Astrocyte (in vitro differentiated cells and primary cell): ENCODE measurements around the gene GNAI2. TPM values are rescaled to one million over a fixed set of nuclear protein-coding genes. Genes with fewer than 3 reads are reported as not detected.
A peak's percentile ranks its signal among the peaks of the same experiment; 100 is the strongest.

Experiments
- DNase-seq: peaks from one replicate; pipeline ENCODE4 v3.0.0-alpha.2; 2010; ENCODE audit warnings: low read depth
- FAIRE-seq: peaks from 2 replicates; lab custom pipeline; 2011; peaks lifted over from hg19 to GRCh38; lab: Jason Lieb, UNC
- H2AFZ ChIP-seq: 2 replicates; pipeline ENCODE4 v1.6.0; 2012; ENCODE audit warnings: low read depth, low read length, inconsistent platforms
- H3K27ac ChIP-seq: 2 replicates; pipeline ENCODE4 v1.5.1; 2011; ENCODE audit warnings: low read depth, low read length, inconsistent platforms
- H3K27me3 ChIP-seq: 2 replicates; pipeline ENCODE4 v1.6.0; 2011; ENCODE audit warnings: low read length, inconsistent platforms; ENCODE audit not compliant: insufficient read depth
- H3K36me3 ChIP-seq: 2 replicates; pipeline ENCODE4 v1.5.1; 2011; ENCODE audit warnings: low read length, inconsistent platforms; ENCODE audit not compliant: insufficient read depth
- H3K4me1 ChIP-seq: 2 replicates; pipeline ENCODE4 v1.5.1; 2011; ENCODE audit warnings: low read length, inconsistent platforms; ENCODE audit not compliant: insufficient read depth
- H3K4me2 ChIP-seq: 2 replicates; pipeline ENCODE4 v1.6.0; 2012; ENCODE audit warnings: low read length, inconsistent platforms
- H3K4me3 ChIP-seq: 2 replicates; pipeline ENCODE4 v1.5.1; 2011; ENCODE audit warnings: low read depth, mild to moderate bottlenecking, low read length, inconsistent platforms; ENCODE audit not compliant: insufficient read depth
- H3K79me2 ChIP-seq: 2 replicates; pipeline ENCODE4 v1.6.0; 2012; ENCODE audit warnings: mild to moderate bottlenecking, low read length, inconsistent platforms; ENCODE audit not compliant: insufficient read depth
- H3K9ac ChIP-seq: 2 replicates; pipeline ENCODE4 v1.6.0; 2012; ENCODE audit warnings: mild to moderate bottlenecking, low read length, inconsistent platforms
- H3K9me3 ChIP-seq: 2 replicates; pipeline ENCODE4 v1.5.1; 2012; ENCODE audit warnings: low read depth, mild to moderate bottlenecking, low read length, inconsistent platforms; ENCODE audit not compliant: insufficient read depth
- H4K20me1 ChIP-seq: 2 replicates; pipeline ENCODE4 v1.6.0; 2012; ENCODE audit warnings: low read length, inconsistent platforms; ENCODE audit not compliant: insufficient read depth
- H3K27ac Mint-ChIP-seq: one replicate; pipeline ENCODE4 v1.8.0; 2021; ENCODE audit warnings: mild to moderate bottlenecking, mixed read lengths; ENCODE audit not compliant: unreplicated experiment
- H3K27me3 Mint-ChIP-seq: one replicate; pipeline ENCODE4 v1.8.0; 2021; ENCODE audit warnings: low read depth, mixed read lengths; ENCODE audit not compliant: unreplicated experiment
- H3K36me3 Mint-ChIP-seq: one replicate; pipeline ENCODE4 v1.8.0; 2021; ENCODE audit warnings: low read depth, mixed read lengths; ENCODE audit not compliant: unreplicated experiment
- H3K4me1 Mint-ChIP-seq: one replicate; pipeline ENCODE4 v1.8.0; 2021; ENCODE audit warnings: low read depth, mixed read lengths; ENCODE audit not compliant: unreplicated experiment
- H3K4me3 Mint-ChIP-seq: one replicate; pipeline ENCODE4 v1.8.0; 2021; ENCODE audit warnings: mild to moderate bottlenecking, moderate library complexity, mixed read lengths; ENCODE audit not compliant: unreplicated experiment
- H3K9me3 Mint-ChIP-seq: one replicate; pipeline ENCODE4 v1.8.0; 2021; ENCODE audit warnings: mild to moderate bottlenecking, mixed read lengths; ENCODE audit not compliant: unreplicated experiment
- EZH2 ChIP-seq: IDR thresholded peaks from 2 replicates; pipeline ENCODE4 v1.6.1; 2012; ENCODE audit warnings: mild to moderate bottlenecking, low read length, inconsistent platforms; ENCODE audit not compliant: insufficient read depth
- total RNA-seq: library from RNA; stranded (reverse); gene quantifications from 2 replicates; pipeline ENCODE4 v1.2.1, GENCODE V29; 2021
- TF ChIP-seq, protein P1 (sequence below): IDR thresholded peaks from 2 replicates; pipeline ENCODE4 v1.5.1; 2011; ENCODE audit warnings: low read depth, mild to moderate bottlenecking, inconsistent platforms, low read length, moderate library complexity; ENCODE audit not compliant: insufficient read depth

GNAI2 gene
- total RNA-seq, 1 donor from 2014 or later: 381 TPM

DNA sequence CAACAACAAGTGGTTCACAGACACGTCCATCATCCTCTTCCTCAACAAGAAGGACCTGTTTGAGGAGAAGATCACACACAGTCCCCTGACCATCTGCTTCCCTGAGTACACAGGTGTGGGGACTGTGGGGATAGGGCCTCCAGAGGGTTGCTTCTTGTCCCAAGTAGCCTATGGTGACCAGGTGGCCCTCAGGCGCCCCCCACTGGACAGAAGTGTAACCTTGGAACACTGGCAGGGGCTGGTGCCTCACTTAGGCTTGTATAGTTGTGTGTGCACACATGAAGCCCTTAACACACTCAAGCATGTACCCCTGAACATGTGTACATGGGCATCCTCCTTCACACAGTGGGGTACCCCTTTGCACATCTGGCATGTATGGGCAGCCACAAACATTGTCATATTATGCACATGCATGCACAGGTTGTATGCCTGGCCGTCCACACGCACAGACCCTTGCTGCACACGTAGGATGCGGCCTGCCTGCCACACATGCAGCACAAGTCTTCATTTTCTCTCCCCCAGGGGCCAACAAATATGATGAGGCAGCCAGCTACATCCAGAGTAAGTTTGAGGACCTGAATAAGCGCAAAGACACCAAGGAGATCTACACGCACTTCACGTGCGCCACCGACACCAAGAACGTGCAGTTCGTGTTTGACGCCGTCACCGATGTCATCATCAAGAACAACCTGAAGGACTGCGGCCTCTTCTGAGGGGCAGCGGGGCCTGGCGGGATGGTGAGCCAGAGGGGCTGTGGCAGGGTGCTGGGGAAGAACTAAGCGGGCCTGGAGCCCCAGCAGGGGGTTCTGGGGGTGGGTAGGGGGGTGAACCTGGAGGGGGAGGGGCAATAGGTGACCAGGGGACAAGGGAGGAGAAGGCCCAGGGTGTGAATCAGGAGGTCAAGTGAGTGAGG, 21.2 kb downstream of the GNAI2 start:
- Histone ChIP-seq H3K9ac (no peak overlapping the region), H2AFZ (no peak overlapping the region), H3K4me3 (no peak overlapping the region), H3K4me1 (peaks cover 42% of the 10 kb centered on the region), H3K9me3 (no peaks in the 10 kb centered on the region), H3K4me2 (no peak overlapping the region), H3K36me3 (peaks cover 26% of the 10 kb centered on the region), H3K27me3 (no peaks in the 10 kb centered on the region), H3K79me2 (peaks cover 46% of the 10 kb centered on the region), H3K27ac (no peak overlapping the region), H4K20me1 (peaks cover 49% of the 10 kb centered on the region)
- no peak overlapping the region for H3K27ac Mint-ChIP-seq
- H3K4me3 Mint-ChIP-seq: peak overlapping the region; percentile 21
- H3K4me1 Mint-ChIP-seq: peaks cover 26% of the 10 kb centered on the region
- H3K9me3 Mint-ChIP-seq: no peaks in the 10 kb centered on the region
- H3K27me3 Mint-ChIP-seq: no peaks in the 10 kb centered on the region
- TF ChIP-seq, protein P1, sequence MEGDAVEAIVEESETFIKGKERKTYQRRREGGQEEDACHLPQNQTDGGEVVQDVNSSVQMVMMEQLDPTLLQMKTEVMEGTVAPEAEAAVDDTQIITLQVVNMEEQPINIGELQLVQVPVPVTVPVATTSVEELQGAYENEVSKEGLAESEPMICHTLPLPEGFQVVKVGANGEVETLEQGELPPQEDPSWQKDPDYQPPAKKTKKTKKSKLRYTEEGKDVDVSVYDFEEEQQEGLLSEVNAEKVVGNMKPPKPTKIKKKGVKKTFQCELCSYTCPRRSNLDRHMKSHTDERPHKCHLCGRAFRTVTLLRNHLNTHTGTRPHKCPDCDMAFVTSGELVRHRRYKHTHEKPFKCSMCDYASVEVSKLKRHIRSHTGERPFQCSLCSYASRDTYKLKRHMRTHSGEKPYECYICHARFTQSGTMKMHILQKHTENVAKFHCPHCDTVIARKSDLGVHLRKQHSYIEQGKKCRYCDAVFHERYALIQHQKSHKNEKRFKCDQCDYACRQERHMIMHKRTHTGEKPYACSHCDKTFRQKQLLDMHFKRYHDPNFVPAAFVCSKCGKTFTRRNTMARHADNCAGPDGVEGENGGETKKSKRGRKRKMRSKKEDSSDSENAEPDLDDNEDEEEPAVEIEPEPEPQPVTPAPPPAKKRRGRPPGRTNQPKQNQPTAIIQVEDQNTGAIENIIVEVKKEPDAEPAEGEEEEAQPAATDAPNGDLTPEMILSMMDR: peak; percentile 43
- no peak for TF ChIP-seq EZH2
- no peak for DNase-seq
- FAIRE-seq: no peak
- peaks cover 9% of the 10 kb centered on the region for H3K36me3 Mint-ChIP-seq

DNA sequence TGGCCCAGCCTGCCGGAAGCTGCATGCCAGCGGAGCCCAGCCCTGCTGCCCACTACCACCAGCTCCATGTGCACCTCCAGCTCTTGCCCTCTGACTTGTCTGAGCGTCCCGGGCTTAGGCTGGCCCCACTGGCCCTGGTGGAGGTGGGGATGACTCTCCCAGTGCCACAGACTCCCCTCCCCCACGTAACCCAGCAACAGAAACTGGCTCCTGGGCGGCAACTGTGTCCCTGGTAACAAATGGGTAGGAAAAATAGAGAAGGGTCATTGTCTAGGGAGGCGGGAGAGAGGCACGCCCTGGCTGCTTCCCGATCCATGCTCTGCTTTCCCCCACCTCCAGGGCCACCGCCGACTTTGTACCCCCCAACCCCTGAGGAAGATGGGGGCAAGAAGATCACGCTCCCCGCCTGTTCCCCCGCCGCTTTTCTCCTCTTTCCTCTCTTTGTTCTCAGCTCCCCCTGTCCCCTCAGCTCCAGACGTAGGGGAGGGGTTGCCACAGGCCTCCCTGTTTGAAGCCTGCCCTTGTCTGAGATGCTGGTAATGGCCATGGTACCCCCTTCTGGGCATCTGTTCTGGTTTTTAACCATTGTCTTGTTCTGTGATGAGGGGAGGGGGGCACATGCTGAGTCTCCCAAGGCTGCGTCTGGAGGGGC, 22.2 kb downstream of the GNAI2 start:
- DNase-seq (no peak), FAIRE-seq (no peak)
- Mint-ChIP-seq H3K9me3 (no peaks in the 10 kb centered on the region), H3K27me3 (no peaks in the 10 kb centered on the region), H3K36me3 (peaks cover 9% of the 10 kb centered on the region), H3K27ac (peak overlapping the region; percentile 62), H3K4me1 (peaks cover 22% of the 10 kb centered on the region), H3K4me3 (no peak overlapping the region)
- Histone ChIP-seq H3K79me2 (peaks cover 37% of the 10 kb centered on the region), H3K9me3 (no peaks in the 10 kb centered on the region), H3K4me1 (peaks cover 34% of the 10 kb centered on the region), H3K27ac (no peak overlapping the region), H4K20me1 (peaks cover 40% of the 10 kb centered on the region), H3K9ac (no peak overlapping the region), H3K36me3 (peaks cover 24% of the 10 kb centered on the region), H3K4me2 (no peak overlapping the region), H3K4me3 (no peak overlapping the region), H2AFZ (no peak overlapping the region), H3K27me3 (no peaks in the 10 kb centered on the region)
- TF ChIP-seq EZH2: no peak
- TF ChIP-seq, protein P1: no peak

DNA sequence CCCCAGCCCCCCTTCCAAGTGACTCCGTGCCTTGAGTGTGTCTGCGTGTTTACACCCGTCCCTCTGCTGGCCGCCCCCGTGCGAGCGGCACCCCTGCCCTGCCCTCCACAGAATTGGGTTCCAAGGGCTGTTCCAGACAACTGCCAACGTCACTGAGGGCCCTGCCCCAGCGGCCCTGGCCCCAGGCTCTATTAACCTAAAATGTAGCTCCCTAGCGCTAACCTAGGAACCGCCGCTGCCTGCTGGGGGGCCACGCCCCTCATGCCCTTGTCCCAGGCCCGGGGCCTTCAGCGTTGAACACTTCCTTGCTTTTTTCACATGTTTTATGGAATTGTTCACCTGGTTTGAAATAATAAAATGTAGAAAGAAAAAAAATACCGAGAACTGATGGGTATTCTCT, 23.0 kb downstream of the GNAI2 start:
- Histone ChIP-seq H3K4me3 (no peak overlapping the region), H3K27me3 (no peaks in the 10 kb centered on the region), H3K36me3 (peaks cover 20% of the 10 kb centered on the region), H3K27ac (no peak overlapping the region), H3K9ac (no peak overlapping the region), H3K4me2 (no peak overlapping the region), H3K9me3 (no peaks in the 10 kb centered on the region), H4K20me1 (peaks cover 32% of the 10 kb centered on the region), H3K4me1 (peaks cover 34% of the 10 kb centered on the region), H2AFZ (no peak overlapping the region), H3K79me2 (peaks cover 30% of the 10 kb centered on the region)
- no peaks in the 10 kb centered on the region for H3K27me3 Mint-ChIP-seq
- H3K4me1 Mint-ChIP-seq: peaks cover 16% of the 10 kb centered on the region
- TF ChIP-seq EZH2: no peak
- TF ChIP-seq, protein P1: no peak
- peaks cover 9% of the 10 kb centered on the region for H3K36me3 Mint-ChIP-seq
- H3K4me3 Mint-ChIP-seq: no peak overlapping the region
- H3K27ac Mint-ChIP-seq: peak overlapping the region; percentile 41
- DNase-seq: no peak
- H3K9me3 Mint-ChIP-seq: no peaks in the 10 kb centered on the region
- FAIRE-seq: no peak
